ENCODE data around the gene B3GALT5. TPM values are rescaled to one million over a fixed set of nuclear protein-coding genes. Genes with fewer than 3 reads are reported as not detected.

B3GALT5 gene
- total and polyA plus RNA-seq, 12 donors: 0.07 to 0.60 (median 0.25) TPM; not detected in 2

DNA sequence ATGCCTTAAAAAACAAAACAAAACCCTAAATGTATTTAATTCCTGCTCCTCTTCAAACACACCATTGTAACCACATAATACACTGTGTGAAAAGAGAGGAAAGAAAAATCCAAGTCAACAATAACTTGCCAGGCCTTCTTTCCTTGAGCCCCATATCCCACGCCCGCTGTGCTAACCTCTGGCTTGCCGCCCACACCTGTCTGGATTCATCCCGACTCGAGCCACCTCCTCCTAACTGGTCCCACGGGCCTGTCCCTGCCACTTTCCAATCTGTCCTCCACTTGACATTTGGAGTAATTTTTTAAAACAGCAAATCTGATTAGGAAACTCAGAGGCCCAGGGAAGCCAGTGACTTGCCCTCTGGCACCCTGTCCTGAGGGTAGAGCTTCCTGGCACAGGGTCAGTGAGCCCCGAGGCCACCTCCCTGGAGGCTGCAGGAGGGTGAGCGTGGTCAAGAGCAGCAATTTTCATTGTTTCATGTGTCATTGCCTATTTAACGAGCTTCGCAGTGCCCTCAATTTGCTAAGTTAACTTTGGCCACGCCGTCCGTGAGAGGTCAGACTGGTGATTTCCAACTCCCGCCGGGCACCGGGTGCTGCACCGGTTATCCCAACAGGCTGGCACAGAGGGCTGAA is 54.1 kb downstream of the B3GALT5 start:
- TF ChIP-seq CTCF (IDR thresholded peaks at IDR 0.05) (no peak), POLR2A (IDR thresholded peaks at IDR 0.05) (no peak)
- Histone ChIP-seq H3K27ac (no peak overlapping the region), H3K27me3 (no peaks in the 10 kb centered on the region), H3K4me3 (no peak overlapping the region), H3K4me1 (replicated peaks in 1 of 2) (no peaks in the 10 kb centered on the region), H3K36me3 (replicated peaks in 1 of 2) (no peaks in the 10 kb centered on the region), H3K9me3 (replicated peaks in 1 of 3) (no peaks in the 10 kb centered on the region)
- DNase-seq: no peak
- intact Hi-C loops (cut with DNase I): no loop called here
- 78 to 89% (median 81%) methylated on average over 17 of the region's 17 CpGs for WGBS, 4 donors

DNA sequence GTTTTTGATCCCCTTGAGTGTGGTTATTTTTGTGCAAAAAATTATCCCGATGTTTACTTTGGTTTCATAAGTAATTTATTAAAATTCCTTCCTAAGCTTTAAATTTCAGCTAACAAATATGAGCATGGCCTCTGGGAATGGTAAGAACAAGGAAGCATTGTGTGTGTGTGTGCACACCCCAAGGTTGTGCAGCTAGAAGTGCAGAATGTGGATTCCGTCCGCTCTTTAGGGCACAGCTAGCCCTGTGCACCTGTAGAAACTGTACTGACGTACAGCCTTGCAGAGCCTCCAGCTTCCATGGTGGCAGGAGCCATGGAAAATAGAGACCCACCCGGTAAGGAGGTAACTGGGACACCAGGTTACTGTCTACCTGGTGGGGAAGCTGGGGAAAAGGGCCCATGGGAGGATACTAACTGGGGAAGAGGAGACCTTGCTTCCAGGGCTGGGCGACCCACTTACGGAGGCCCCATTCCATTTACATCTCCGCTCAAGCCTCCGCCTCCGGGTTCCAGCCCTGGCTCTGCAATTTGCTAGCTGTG is 54.7 kb downstream of the B3GALT5 start:
- Histone ChIP-seq H3K4me1 (replicated peaks in 1 of 2) (no peaks in the 10 kb centered on the region), H3K4me3 (no peak overlapping the region), H3K27me3 (no peaks in the 10 kb centered on the region), H3K9me3 (replicated peaks in 1 of 3) (no peaks in the 10 kb centered on the region), H3K36me3 (replicated peaks in 1 of 2) (no peaks in the 10 kb centered on the region), H3K27ac (no peak overlapping the region)
- DNase-seq: no peak
- TF ChIP-seq POLR2A (IDR thresholded peaks at IDR 0.05) (no peak), CTCF (IDR thresholded peaks at IDR 0.05) (no peak)
- intact Hi-C loops (cut with DNase I): no loop called here
- 90 to 97% (median 94%) methylated on average over 10 of the region's 10 CpGs for WGBS, 4 donors

- Histone ChIP-seq H3K9me3 (replicated peaks in 1 of 3) (no peaks in the 10 kb centered on the region), H3K36me3 (replicated peaks in 1 of 2) (no peaks in the 10 kb centered on the region), H3K27ac (no peak overlapping the region), H3K4me3 (no peak overlapping the region), H3K27me3 (no peaks in the 10 kb centered on the region), H3K4me1 (replicated peaks in 1 of 2) (no peaks in the 10 kb centered on the region)
- WGBS, 4 donors: 87 to 93% (median 88%) methylated on average over 9 of the region's 9 CpGs
- TF ChIP-seq POLR2A (IDR thresholded peaks at IDR 0.05): no peak
- TF ChIP-seq CTCF (IDR thresholded peaks at IDR 0.05): no peak
- intact Hi-C loops (cut with DNase I): no loop called here
- DNase-seq: no peak
Observed at GRCh38 chr21:39668369-39668768, 55.6 kb downstream of the B3GALT5 start.

DNA sequence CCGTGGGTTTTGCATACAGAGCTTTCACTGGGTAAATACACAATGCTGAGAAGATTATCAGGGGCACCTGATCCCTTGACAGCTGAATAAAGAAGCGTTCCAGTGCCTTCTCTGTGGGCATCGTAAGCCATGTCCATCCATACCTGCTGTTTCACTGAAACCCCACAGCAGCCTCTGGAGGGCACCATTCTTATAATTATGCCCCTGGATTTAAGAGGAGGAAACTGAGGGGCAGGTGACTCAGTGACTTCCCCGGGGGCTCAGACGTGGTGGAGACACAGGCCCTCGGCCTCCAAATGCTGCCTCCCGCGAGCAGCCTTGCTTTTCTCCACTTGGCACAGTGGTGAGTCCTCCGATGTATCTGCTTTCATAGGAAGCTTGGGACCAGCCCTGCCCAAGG is 56.7 kb downstream of the B3GALT5 start:
- TF ChIP-seq POLR2A (IDR thresholded peaks at IDR 0.05) (no peak), CTCF (IDR thresholded peaks at IDR 0.05) (no peak)
- Histone ChIP-seq H3K9me3 (replicated peaks in 1 of 3) (no peaks in the 10 kb centered on the region), H3K36me3 (replicated peaks in 1 of 2) (no peaks in the 10 kb centered on the region), H3K4me1 (replicated peaks in 1 of 2) (no peaks in the 10 kb centered on the region), H3K4me3 (no peak overlapping the region), H3K27ac (no peak overlapping the region), H3K27me3 (no peaks in the 10 kb centered on the region)
- DNase-seq: no peak
- intact Hi-C loops (cut with DNase I): no loop called here
- 81 to 90% (median 87%) methylated on average over 7 to 9 of the region's 9 CpGs for whole genome bisulfite sequencing, 4 donors

All from adrenal gland (tissue), 12 donors.